Stimulated activated CD4-positive, alpha-beta T cell treated with anti-CD3 and anti-CD28 coated beads, Interleukin-12 subunit alpha, Interleukin-12 subunit beta, amount 100 ng/mL, for 24 hours (primary cell): ENCODE measurements around the gene SLC46A3.

Experiments used
- DNase-seq, 2 experiments: peaks; one replicate each; pipeline ENCODE4 v3.0.0-alpha.2; 2020; ENCODE audit warnings: low read depth in 2 of 2

Gene SLC46A3

DNA sequence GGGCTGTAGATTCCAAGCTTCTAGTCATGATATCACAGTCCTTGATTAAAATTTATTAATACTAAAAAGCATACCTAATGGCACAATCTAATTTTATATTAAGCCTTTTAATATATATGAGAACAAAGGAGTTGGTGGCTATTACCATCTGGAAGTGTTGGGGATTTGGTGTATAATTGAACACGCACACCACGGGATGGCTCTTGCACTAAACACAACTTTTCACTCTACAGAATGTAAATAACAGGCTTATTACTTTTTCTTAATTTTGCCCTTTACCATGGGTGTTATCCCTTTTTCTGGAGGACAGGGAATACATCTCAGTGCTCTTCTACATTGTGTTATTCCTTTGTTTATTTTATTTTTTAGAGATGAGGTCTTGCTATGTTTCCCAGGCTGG is 38.2 kb downstream of the SLC46A3 start:
- no peak for DNase-seq

DNA sequence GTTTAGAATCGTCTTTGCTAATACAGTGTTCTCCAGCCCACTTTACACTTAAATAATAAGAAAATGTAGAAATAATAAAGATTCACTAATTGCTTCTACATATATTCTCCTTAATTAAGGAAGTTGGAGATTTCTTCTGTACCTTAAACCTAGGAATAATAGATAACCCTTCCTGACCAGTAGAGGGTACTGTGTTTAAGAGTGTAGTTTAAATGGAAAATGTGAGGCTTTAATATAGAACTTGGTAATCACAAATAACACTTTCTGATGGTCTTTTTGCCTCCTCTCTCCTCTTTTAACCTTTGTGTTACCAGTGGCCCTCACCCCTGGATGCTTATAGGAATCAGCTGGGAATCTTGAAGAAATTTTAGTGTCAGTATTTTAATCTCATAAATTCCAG is 39.1 kb downstream of the SLC46A3 start:
- no peak for DNase-seq

DNA sequence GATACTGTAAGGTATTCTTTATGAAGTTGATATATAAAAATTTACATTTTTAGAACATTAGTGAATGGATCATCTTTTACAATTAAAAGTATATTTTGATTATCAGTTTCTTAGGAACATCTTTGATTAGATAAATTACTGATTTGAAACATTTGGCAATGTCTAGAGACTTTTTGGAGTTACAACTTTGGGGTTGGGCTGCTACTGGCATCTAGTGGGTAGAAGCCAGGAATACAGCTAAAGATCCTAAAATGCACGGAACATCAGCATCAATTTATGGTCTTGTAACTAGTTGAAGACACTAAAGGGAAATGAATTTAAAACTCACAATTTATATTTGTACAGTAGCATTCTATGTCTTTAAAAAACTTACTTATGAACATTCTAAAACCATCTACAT is 40.0 kb downstream of the SLC46A3 start:
- no peak for DNase-seq

DNA sequence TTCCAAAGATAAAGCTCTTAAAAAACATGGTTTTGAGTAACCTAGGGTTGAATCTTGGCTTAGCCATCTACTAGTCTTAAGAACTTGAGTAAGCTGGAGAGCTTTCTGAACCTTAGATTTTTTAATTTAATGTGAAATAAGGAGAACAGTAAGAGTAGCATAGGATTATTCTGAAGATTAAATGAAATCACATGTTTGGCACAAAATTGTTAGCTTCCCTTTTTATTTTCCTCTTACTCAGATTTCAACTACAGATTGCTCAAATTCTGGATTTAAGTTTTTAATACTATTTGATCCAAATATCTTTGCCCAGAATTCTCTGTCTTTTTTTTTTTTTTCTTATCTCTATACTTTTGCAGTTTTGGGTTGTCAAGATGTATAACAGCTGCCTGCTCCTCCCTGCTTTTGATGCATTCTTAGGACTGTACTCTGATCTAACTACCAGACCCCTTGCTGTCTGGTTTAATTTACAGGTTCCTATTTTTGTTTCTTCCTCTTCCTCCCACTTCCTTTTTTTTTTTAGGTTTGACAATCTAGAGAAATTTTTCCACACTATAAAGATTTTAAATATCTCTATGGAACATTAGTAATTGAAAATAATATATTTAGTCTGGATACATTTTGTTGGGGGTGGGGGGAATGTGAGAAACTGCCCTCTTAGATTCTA is 47.5 kb downstream of the SLC46A3 start:
- no peak for DNase-seq

DNA sequence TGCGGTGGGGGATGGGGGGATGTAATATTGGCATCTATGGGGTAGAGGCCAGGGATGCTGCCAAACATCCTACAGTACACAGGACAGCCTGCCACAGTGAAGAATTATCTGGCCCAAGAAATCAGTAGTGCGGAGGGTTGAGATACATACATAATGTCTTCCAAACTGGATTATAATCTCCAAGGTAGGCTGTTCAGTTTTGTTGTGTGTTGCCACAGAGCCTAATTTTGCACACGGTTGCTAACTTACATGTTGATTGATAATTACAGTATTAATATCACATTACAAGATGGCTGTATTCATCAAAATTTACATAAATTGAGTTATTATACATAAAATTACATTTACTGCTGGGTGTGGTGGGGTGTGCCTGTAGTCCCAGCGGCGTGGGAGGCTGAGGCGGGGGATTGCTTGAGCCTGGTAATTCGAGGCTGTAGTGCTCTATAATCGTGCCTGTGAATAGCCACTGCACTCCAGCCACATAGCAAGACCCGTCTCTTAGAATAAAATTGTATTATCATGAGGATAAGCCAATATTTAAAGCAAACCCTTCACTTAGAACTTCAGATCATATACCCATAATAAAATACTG is 51.8 kb downstream of the SLC46A3 start:
- no peak for DNase-seq

DNA sequence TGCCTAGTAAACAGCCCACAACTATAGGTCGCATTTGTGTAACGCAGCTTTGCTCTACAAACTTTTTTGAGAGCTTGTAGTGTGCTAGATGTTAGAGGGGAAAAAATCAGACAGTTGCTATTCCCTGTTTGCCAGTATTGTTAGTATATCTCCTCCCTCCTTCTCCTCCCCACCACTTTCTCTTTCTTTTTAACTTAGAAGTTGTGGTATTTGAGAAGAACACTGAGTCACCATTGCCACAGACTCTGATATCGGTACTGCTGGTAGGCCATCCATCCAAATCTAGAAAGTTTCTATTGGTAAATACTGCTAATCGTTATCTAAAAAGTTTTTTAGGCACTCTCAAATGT is 59.2 kb downstream of the SLC46A3 start:
- no peak for DNase-seq

DNA sequence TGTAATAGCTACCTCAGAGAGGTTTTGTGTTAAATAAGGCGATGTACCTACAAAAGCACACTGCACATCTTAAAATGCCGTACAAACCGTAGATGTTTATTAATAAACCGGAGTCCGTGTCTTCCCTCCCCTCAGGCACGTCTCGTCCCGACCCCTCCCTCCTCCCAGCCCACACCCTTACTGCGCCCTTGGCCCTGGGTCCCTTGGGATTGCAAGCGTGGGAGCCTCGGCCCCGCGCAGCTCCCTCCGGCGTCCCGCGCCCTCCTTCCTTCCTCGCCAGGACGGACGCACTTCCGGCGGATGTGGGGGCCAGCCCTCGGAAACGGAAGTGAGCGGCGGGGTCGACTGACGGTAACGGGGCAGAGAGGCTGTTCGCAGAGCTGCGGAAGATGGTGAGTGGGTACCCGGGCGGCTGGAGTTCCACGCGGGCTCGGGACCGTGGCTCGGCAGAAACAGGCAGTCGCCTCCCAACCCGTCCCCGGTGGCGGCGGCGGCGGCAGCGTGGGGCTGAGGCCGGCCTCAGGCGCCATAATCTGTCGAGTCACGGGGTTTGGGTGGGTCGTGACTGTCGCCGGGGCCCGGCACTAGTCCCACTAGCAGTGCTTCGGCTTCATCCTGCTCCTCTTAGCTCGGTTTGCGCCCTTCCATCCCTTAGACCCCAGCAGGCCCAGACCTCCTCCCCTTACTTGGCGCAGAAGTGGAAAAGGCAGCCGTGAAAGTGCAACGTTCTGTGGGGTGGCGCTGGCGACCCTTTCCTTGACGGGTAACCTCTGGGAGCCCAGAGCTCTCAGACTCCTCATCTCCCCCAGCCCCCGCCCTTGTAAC is 59.8 kb downstream of the SLC46A3 start, which contains the start of gene POMP:
Gene POMP, plus strand, starts transcription at position 335 of the 825 bp plus-strand sequence. Its CDS starts 55 bp downstream, at position 390.
- DNase-seq: peak; percentile 87 to 91

DNA sequence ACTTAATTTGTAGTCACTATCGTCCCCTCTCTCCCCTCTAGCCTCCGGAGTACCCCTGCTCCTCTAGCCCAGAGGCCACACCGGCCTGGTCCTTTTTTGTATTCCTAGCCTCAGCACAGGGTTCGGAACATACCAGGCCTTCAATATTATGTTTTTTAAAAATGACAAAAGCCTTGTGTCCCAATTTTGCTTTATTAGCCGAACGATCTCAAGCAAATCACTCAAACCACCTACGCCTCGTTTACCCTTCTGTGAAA is 60.3 kb downstream of the SLC46A3 start:
- no peak for DNase-seq

DNA sequence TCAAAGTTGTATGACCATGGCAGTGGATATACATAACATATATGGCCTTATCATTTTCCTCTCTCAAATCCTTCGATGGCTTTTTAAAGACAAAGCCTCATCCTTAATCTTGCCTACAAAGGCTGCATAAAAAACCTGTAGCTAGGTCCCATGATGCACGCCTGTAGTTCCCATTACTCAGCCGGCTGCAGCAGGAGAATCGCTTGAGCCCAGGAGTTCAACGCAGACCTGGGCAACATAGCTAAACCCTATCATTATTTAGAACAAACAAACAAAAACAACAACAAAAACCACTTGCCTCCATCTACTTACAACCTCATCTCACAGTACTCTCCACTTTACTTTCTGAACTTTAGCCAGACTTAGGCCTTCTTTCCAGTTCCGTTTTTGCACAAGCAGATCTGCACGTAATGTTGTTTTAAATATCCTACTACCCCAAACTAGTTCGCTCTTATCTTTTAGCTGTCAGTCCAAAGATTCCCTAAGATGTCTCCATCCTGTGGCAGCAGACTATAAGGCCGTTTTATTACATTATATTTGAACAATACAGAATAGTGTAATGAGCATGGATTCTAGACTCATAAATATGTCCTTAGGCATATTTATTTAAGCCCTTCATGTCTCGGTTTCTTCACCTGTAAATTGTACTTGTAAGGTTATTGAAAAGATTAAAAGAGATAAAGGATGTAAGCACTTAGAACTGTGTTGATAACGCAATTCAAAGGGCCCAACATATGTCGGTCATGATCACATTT is 60.8 kb downstream of the SLC46A3 start:
- DNase-seq: no peak

DNA sequence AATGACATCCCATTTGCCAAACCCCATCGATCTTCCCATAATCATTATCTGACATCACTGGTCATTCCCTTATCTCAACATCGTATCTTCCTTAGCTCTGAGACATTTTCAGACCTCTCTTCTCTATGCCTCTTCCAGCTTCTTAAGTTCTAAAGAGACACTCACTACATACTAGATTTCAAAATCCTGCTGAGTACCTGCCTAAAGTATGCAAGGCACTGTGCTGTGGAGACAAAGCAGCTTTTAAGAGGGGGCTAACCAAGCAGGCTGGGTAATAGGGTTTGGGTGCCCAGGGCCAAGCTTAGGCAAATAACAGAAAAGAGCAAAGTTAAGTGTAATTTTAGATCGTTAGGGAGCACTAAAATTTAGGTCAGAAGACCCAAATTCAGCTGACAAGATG is 63.2 kb downstream of the SLC46A3 start:
- no peak for DNase-seq

DNA sequence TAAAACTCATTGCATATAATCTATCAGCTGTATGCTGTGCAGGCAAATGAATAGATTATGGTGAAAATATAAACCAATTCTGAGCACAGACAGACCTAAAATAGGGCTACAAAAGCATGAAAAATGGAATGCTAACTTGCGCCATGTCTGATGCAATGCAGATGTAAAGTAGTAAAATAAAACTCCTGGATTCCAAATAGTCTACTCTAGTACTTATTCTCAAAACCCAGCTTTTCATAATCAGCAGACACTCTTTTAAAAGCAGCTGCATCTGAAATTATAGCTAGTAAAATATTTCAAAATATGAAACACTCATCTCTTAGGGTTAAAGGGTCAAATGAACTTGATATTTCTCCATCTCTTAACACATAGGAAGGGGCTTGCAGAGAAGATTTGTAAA is 64.5 kb downstream of the SLC46A3 start:
- no peak for DNase-seq

DNA sequence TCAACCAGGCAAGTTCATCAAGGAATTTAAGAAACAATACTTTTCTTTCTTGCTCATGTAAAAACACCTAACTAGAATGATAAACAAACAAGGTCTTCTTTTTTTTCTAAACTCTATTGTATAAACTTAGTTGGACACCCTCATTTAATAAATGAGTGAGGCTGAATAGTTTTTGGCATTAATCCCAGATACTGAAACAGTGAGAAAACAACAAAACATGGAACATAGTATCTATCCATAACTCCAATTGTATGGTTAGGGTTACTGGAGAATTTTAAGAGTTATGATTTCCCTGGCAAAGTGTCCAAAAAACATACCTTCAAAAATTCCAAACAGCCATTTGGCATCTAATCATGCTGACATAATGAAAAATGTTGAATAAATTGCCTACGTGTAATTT is 65.7 kb downstream of the SLC46A3 start:
- DNase-seq: no peak

DNA sequence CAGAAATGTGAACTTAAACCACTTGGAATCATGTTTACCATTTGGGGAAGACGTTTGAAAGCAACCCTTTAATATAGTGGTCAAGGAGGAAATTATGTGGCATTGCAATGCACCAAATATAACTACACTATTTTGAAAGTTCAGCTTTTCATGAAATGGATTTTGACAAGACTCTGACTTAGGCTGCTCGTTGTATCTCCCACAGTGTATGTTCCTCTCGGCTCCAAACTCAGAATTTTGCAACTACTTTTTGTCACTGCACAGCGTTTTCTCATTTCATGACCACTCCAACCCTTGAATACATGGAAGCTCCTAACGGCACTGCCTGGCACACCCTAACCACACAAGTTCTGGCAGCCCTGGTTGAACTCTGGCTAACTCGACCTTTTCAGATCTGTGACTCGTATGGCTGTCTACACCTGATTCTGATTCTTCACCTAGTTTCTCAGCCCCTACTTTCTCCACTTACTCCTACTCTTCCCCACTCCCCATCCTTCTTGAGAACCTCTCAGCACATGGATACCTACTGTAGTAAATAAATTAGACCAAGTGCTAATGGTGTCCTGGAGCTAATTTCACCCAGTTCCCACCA is 66.9 kb downstream of the SLC46A3 start:
- no peak for DNase-seq

DNA sequence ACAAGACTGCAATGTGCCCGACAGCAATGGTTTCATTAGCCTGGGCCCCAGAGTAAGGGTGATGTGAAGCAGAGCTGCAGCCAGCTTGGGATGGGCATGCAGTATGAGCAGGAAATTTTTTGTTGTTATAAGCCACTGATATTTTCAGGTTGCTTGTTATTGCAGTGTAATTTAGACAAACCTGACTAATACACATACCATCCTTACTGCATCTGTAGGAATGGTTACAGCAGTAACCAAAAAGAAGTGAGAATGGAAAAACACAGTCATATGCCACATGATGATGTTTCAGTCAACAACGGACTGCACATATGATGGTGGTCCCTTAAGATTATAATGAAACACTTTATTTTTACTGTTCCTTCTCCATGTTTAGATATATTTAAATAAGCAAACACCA is 68.5 kb downstream of the SLC46A3 start:
- no peak for DNase-seq
